ENCODE data around the gene EIF4E3.

The EIF4E3 gene

GRCh38 chr3:71722693-71723092 is 2.5 kb downstream of the EIF4E3 start:
- Histone ChIP-seq H3K36me3 (ENCODE audit: control insufficient read depth, low read depth, low read length) (no peaks in the 10 kb centered on the region), H3K4me1 (ENCODE audit: control insufficient read depth, low read depth, low read length) (peaks cover 12% of the 10 kb centered on the region), H3K4me3 (ENCODE audit: low read length) (no peak overlapping the region), H3K9me3 (ENCODE audit: control insufficient read depth, low read depth, low read length) (no peaks in the 10 kb centered on the region), H3K27ac (ENCODE audit: low read length) (no peak overlapping the region), H3K27me3 (ENCODE audit: control insufficient read depth, insufficient read depth, low read length) (peaks cover 29% of the 10 kb centered on the region), H3K9ac (ENCODE audit: low read length) (no peak overlapping the region)

- Histone ChIP-seq H3K9ac (ENCODE audit: low read length) (no peak overlapping the region), H3K4me1 (ENCODE audit: control insufficient read depth, low read depth, low read length) (peaks cover 12% of the 10 kb centered on the region), H3K36me3 (ENCODE audit: control insufficient read depth, low read depth, low read length) (no peaks in the 10 kb centered on the region), H3K27me3 (ENCODE audit: control insufficient read depth, insufficient read depth, low read length) (peaks cover 29% of the 10 kb centered on the region), H3K9me3 (ENCODE audit: control insufficient read depth, low read depth, low read length) (no peaks in the 10 kb centered on the region), H3K27ac (ENCODE audit: low read length) (no peak overlapping the region), H3K4me3 (ENCODE audit: low read length) (no peak overlapping the region)
Observed at GRCh38 chr3:71721651-71722157, 3.5 kb downstream of the EIF4E3 start.

GRCh38 chr3:71721002-71721401 is 4.2 kb downstream of the EIF4E3 start:
- H3K4me3 ChIP-seq (ENCODE audit: low read length): no peak overlapping the region

GRCh38 chr3:71718072-71718471 is 7.1 kb downstream of the EIF4E3 start:
- no peaks in the 10 kb centered on the region for H3K36me3 ChIP-seq (ENCODE audit: control insufficient read depth, low read depth, low read length)
- H3K27ac ChIP-seq (ENCODE audit: low read length): no peak overlapping the region
- H3K4me1 ChIP-seq (ENCODE audit: control insufficient read depth, low read depth, low read length): no peaks in the 10 kb centered on the region
- no peaks in the 10 kb centered on the region for H3K9me3 ChIP-seq (ENCODE audit: control insufficient read depth, low read depth, low read length)
- peaks cover 3% of the 10 kb centered on the region for H3K27me3 ChIP-seq (ENCODE audit: control insufficient read depth, insufficient read depth, low read length)
- no peak overlapping the region for H3K9ac ChIP-seq (ENCODE audit: low read length)
- H3K4me3 ChIP-seq (ENCODE audit: low read length): no peak overlapping the region

More at GRCh38 chr3:71721002-71721401, 4.2 kb downstream of the EIF4E3 start:
- peaks cover 8% of the 10 kb centered on the region for H3K4me1 ChIP-seq (ENCODE audit: control insufficient read depth, low read depth, low read length)
- no peak overlapping the region for H3K27ac ChIP-seq (ENCODE audit: low read length)
- H3K36me3 ChIP-seq (ENCODE audit: control insufficient read depth, low read depth, low read length): no peaks in the 10 kb centered on the region
- H3K9me3 ChIP-seq (ENCODE audit: control insufficient read depth, low read depth, low read length): no peaks in the 10 kb centered on the region
- H3K27me3 ChIP-seq (ENCODE audit: control insufficient read depth, insufficient read depth, low read length): peaks cover 23% of the 10 kb centered on the region
- H3K9ac ChIP-seq (ENCODE audit: low read length): no peak overlapping the region

GRCh38 chr3:71714595-71714994 is 10.6 kb downstream of the EIF4E3 start:
- no peaks in the 10 kb centered on the region for H3K9me3 ChIP-seq (ENCODE audit: control insufficient read depth, low read depth, low read length)
- H3K36me3 ChIP-seq (ENCODE audit: control insufficient read depth, low read depth, low read length): no peaks in the 10 kb centered on the region
- no peak overlapping the region for H3K27ac ChIP-seq (ENCODE audit: low read length)
- no peaks in the 10 kb centered on the region for H3K4me1 ChIP-seq (ENCODE audit: control insufficient read depth, low read depth, low read length)
- no peaks in the 10 kb centered on the region for H3K27me3 ChIP-seq (ENCODE audit: control insufficient read depth, insufficient read depth, low read length)
- no peak overlapping the region for H3K9ac ChIP-seq (ENCODE audit: low read length)
- no peak overlapping the region for H3K4me3 ChIP-seq (ENCODE audit: low read length)

GRCh38 chr3:71713041-71713440 is 12.2 kb downstream of the EIF4E3 start:
- no peak overlapping the region for H3K4me3 ChIP-seq (ENCODE audit: low read length)
- no peaks in the 10 kb centered on the region for H3K27me3 ChIP-seq (ENCODE audit: control insufficient read depth, insufficient read depth, low read length)
- H3K27ac ChIP-seq (ENCODE audit: low read length): no peak overlapping the region
- no peaks in the 10 kb centered on the region for H3K4me1 ChIP-seq (ENCODE audit: control insufficient read depth, low read depth, low read length)
- no peaks in the 10 kb centered on the region for H3K9me3 ChIP-seq (ENCODE audit: control insufficient read depth, low read depth, low read length)
- no peak overlapping the region for H3K9ac ChIP-seq (ENCODE audit: low read length)
- H3K36me3 ChIP-seq (ENCODE audit: control insufficient read depth, low read depth, low read length): no peaks in the 10 kb centered on the region

- no peaks in the 10 kb centered on the region for H3K9me3 ChIP-seq (ENCODE audit: control insufficient read depth, low read depth, low read length)
- H3K4me3 ChIP-seq (ENCODE audit: low read length): no peak overlapping the region
- no peak overlapping the region for H3K9ac ChIP-seq (ENCODE audit: low read length)
- no peaks in the 10 kb centered on the region for H3K36me3 ChIP-seq (ENCODE audit: control insufficient read depth, low read depth, low read length)
- H3K27me3 ChIP-seq (ENCODE audit: control insufficient read depth, insufficient read depth, low read length): no peaks in the 10 kb centered on the region
- no peak overlapping the region for H3K27ac ChIP-seq (ENCODE audit: low read length)
- no peaks in the 10 kb centered on the region for H3K4me1 ChIP-seq (ENCODE audit: control insufficient read depth, low read depth, low read length)
Observed at GRCh38 chr3:71710906-71711494, 14.2 kb downstream of the EIF4E3 start.

GRCh38 chr3:71709908-71710511 is 15.2 kb downstream of the EIF4E3 start:
- H3K9me3 ChIP-seq (ENCODE audit: control insufficient read depth, low read depth, low read length): no peaks in the 10 kb centered on the region
- H3K4me1 ChIP-seq (ENCODE audit: control insufficient read depth, low read depth, low read length): no peaks in the 10 kb centered on the region
- no peak overlapping the region for H3K9ac ChIP-seq (ENCODE audit: low read length)
- H3K4me3 ChIP-seq (ENCODE audit: low read length): no peak overlapping the region
- no peaks in the 10 kb centered on the region for H3K27me3 ChIP-seq (ENCODE audit: control insufficient read depth, insufficient read depth, low read length)
- no peaks in the 10 kb centered on the region for H3K36me3 ChIP-seq (ENCODE audit: control insufficient read depth, low read depth, low read length)
- no peak overlapping the region for H3K27ac ChIP-seq (ENCODE audit: low read length)

GRCh38 chr3:71708476-71709105 is 16.6 kb downstream of the EIF4E3 start:
- no peaks in the 10 kb centered on the region for H3K27me3 ChIP-seq (ENCODE audit: control insufficient read depth, insufficient read depth, low read length)
- H3K4me3 ChIP-seq (ENCODE audit: low read length): no peak overlapping the region
- H3K27ac ChIP-seq (ENCODE audit: low read length): no peak overlapping the region
- H3K9ac ChIP-seq (ENCODE audit: low read length): no peak overlapping the region
- H3K9me3 ChIP-seq (ENCODE audit: control insufficient read depth, low read depth, low read length): no peaks in the 10 kb centered on the region
- H3K36me3 ChIP-seq (ENCODE audit: control insufficient read depth, low read depth, low read length): no peaks in the 10 kb centered on the region
- peaks cover 4% of the 10 kb centered on the region for H3K4me1 ChIP-seq (ENCODE audit: control insufficient read depth, low read depth, low read length)

GRCh38 chr3:71707595-71707994 is 17.6 kb downstream of the EIF4E3 start:
- H3K4me1 ChIP-seq (ENCODE audit: control insufficient read depth, low read depth, low read length): peaks cover 4% of the 10 kb centered on the region
- no peak overlapping the region for H3K4me3 ChIP-seq (ENCODE audit: low read length)
- no peaks in the 10 kb centered on the region for H3K9me3 ChIP-seq (ENCODE audit: control insufficient read depth, low read depth, low read length)
- H3K36me3 ChIP-seq (ENCODE audit: control insufficient read depth, low read depth, low read length): no peaks in the 10 kb centered on the region
- no peak overlapping the region for H3K27ac ChIP-seq (ENCODE audit: low read length)
- no peak overlapping the region for H3K9ac ChIP-seq (ENCODE audit: low read length)
- no peaks in the 10 kb centered on the region for H3K27me3 ChIP-seq (ENCODE audit: control insufficient read depth, insufficient read depth, low read length)

GRCh38 chr3:71705681-71706080 is 19.5 kb downstream of the EIF4E3 start:
- no peak overlapping the region for H3K27ac ChIP-seq (ENCODE audit: low read length)
- H3K9ac ChIP-seq (ENCODE audit: low read length): no peak overlapping the region
- H3K36me3 ChIP-seq (ENCODE audit: control insufficient read depth, low read depth, low read length): no peaks in the 10 kb centered on the region
- H3K9me3 ChIP-seq (ENCODE audit: control insufficient read depth, low read depth, low read length): no peaks in the 10 kb centered on the region
- no peak overlapping the region for H3K4me3 ChIP-seq (ENCODE audit: low read length)
- no peaks in the 10 kb centered on the region for H3K27me3 ChIP-seq (ENCODE audit: control insufficient read depth, insufficient read depth, low read length)
- H3K4me1 ChIP-seq (ENCODE audit: control insufficient read depth, low read depth, low read length): peaks cover 4% of the 10 kb centered on the region

GRCh38 chr3:71704915-71705314 is 20.3 kb downstream of the EIF4E3 start:
- peaks cover 4% of the 10 kb centered on the region for H3K4me1 ChIP-seq (ENCODE audit: control insufficient read depth, low read depth, low read length)
- H3K4me3 ChIP-seq (ENCODE audit: low read length): no peak overlapping the region
- H3K27ac ChIP-seq (ENCODE audit: low read length): no peak overlapping the region
- no peaks in the 10 kb centered on the region for H3K9me3 ChIP-seq (ENCODE audit: control insufficient read depth, low read depth, low read length)
- H3K27me3 ChIP-seq (ENCODE audit: control insufficient read depth, insufficient read depth, low read length): no peaks in the 10 kb centered on the region
- H3K36me3 ChIP-seq (ENCODE audit: control insufficient read depth, low read depth, low read length): no peaks in the 10 kb centered on the region
- H3K9ac ChIP-seq (ENCODE audit: low read length): no peak overlapping the region

All from iPS-18a (cell line).